HCT116 (cell line): ENCODE data around the gene MAN2A2. TPM values are rescaled to one million over a fixed set of nuclear protein-coding genes. Genes with fewer than 3 reads are reported as not detected.

ENCODE experiments used
- ATAC-seq: fragments of 200-7000 bp; cut with Tn5 transposase; 2 replicates; pipeline ENCODE4 v1.9.1; 2020; ENCODE audit warnings: mild to moderate bottlenecking, moderate library complexity
- BruUV-seq: library from RNA; stranded (reverse); fragments of 400-500 nt; replicated peaks from 2 replicates; lab custom pipeline; 2021; lab: Mats Ljungman, UMichigan
- CTCF ChIA-PET: fragments of 300-600 bp; sonication (Branson Sonifier 250); formaldehyde crosslinking; loops from one replicate; lab custom pipeline; 2021; ENCODE audit warnings: antibody characterized with exemption; lab: Charles Lee
- POLR2A ChIA-PET: fragments of 300-600, 350-600 bp; sonication (Branson Sonifier 250); formaldehyde crosslinking; loops from one replicate; lab custom pipeline; 2021; ENCODE audit warnings: antibody characterized with exemption; lab: Charles Lee
- RAD21 ChIA-PET, 2 experiments: fragments of 300-600 bp; sonication (Branson Sonifier 250); formaldehyde crosslinking; loops; one replicate each; lab custom pipeline; 2023; ENCODE audit warnings: low total read pairs in 2 of 2; ENCODE audit not compliant: uncharacterized antibody in 2 of 2, unreplicated experiment in 2 of 2, low non-redundant PET in 1 of 2; lab: Charles Lee
- DNase-seq: peaks from one replicate; pipeline ENCODE4 v3.0.0-alpha.2; 2010; ENCODE audit warnings: low read depth, low spot score
- H2AFZ ChIP-seq: fragments of 200-600 bp; shearing (Covaris generic), sonication (generic); 2 replicates; pipeline ENCODE4 v1.6.1; 2017; ENCODE audit warnings: low read depth, mixed run types, mixed read lengths, antibody characterized with exemption, low read length; ENCODE audit not compliant: poor library complexity, severe bottlenecking
- H3K27ac ChIP-seq: 2 replicates; pipeline ENCODE4 v1.5.1; 2012; ENCODE audit warnings: low read depth, low read length
- H3K27me3 ChIP-seq: fragments of 200-600 bp; sonication (generic); 2 replicates; pipeline ENCODE4 v1.6.1; 2016; ENCODE audit warnings: mixed run types, low read length, mixed read lengths; ENCODE audit not compliant: insufficient read depth
- H3K36me3 ChIP-seq, 2 experiments: fragments of 200-500 bp in 1 of 2; fragments of 200-600 bp in 1 of 2; sonication (Bioruptor generic) in 1 of 2; sonication (generic) in 1 of 2; 2 replicates each; pipeline versions ENCODE4 v1.5.1 to v1.6.1; 2014 to 2016; ENCODE audit warnings: low read length in 2 of 2, inconsistent platforms in 1 of 2, mixed read lengths in 1 of 2, mixed run types in 1 of 2; ENCODE audit not compliant: insufficient read depth in 2 of 2, control insufficient read depth in 1 of 2
- H3K4me1 ChIP-seq, 2 experiments: fragments of 200-600 bp in 1 of 2; sonication (generic) in 1 of 2; 2 replicates each; pipeline versions ENCODE4 v1.5.1 to v1.6.1; 2012 to 2017; ENCODE audit warnings: low read length in 2 of 2, inconsistent platforms in 1 of 2, mild to moderate bottlenecking in 1 of 2, mixed read lengths in 1 of 2, mixed run types in 1 of 2, moderate library complexity in 1 of 2; ENCODE audit not compliant: insufficient read depth in 2 of 2, control insufficient read depth in 1 of 2
- H3K4me2 ChIP-seq: fragments of 200-600 bp; sonication (generic); 2 replicates; pipeline ENCODE4 v1.6.1; 2017; ENCODE audit warnings: mixed run types, low read length, mixed read lengths
- H3K4me3 ChIP-seq, 2 experiments: fragments of 200-600 bp in 1 of 2; sonication (generic) in 1 of 2; replicated peaks in 1 of 2; 2 replicates each; pipeline ENCODE4 v1.5.1; 2011 to 2016; ENCODE audit warnings: low read length in 2 of 2, control low read depth in 1 of 2, low read depth in 1 of 2, mild to moderate bottlenecking in 1 of 2, mixed read lengths in 1 of 2, mixed run types in 1 of 2
- H3K79me2 ChIP-seq: fragments of 200-600 bp; sonication (generic); 2 replicates; pipeline ENCODE4 v1.6.1; 2017; ENCODE audit warnings: mild to moderate bottlenecking, mixed run types, low read length, moderate library complexity, mixed read lengths; ENCODE audit not compliant: insufficient read depth
- H3K9ac ChIP-seq: fragments of 200-600 bp; sonication (generic); 2 replicates; pipeline ENCODE4 v1.6.1; 2016; ENCODE audit warnings: low read length, mixed read lengths
- H3K9me2 ChIP-seq: fragments of 200-600 bp; sonication (generic), shearing (Covaris generic); 2 replicates; pipeline ENCODE4 v1.6.1; 2017; ENCODE audit warnings: mixed run types, mild to moderate bottlenecking, moderate library complexity; ENCODE audit not compliant: insufficient read depth
- H3K9me3 ChIP-seq, 2 experiments: fragments of 200-500 bp in 1 of 2; fragments of 200-600 bp in 1 of 2; sonication (Bioruptor generic) in 1 of 2; sonication (generic) in 1 of 2; 2 replicates each; pipeline ENCODE4 v1.6.1; 2014 to 2017; ENCODE audit warnings: low read length in 2 of 2, mixed read lengths in 2 of 2, inconsistent platforms in 1 of 2, low read depth in 1 of 2, mild to moderate bottlenecking in 1 of 2, mixed run types in 1 of 2, moderate library complexity in 1 of 2; ENCODE audit not compliant: control insufficient read depth in 1 of 2, insufficient read depth in 1 of 2
- H4K20me1 ChIP-seq: fragments of 200-600 bp; sonication (generic), shearing (Covaris generic); 2 replicates; pipeline ENCODE4 v1.6.1; 2017; ENCODE audit warnings: mixed run types, mild to moderate bottlenecking, moderate library complexity; ENCODE audit not compliant: insufficient read depth
- CBX3 ChIP-seq: IDR thresholded peaks from 2 replicates; pipeline ENCODE4 v1.6.1; 2012; ENCODE audit warnings: low read depth
- CTCF ChIP-seq, 3 experiments: fragments of 200-600 bp in 1 of 3; sonication (generic) in 1 of 3; IDR thresholded peaks in 2 of 3; conservative IDR thresholded peaks in 1 of 3; 2 replicates each; pipeline ENCODE4 v1.5.1; 2012 to 2017; ENCODE audit warnings: low read depth in 2 of 3, low read length in 2 of 3, antibody characterized with exemption in 1 of 3, borderline replicate concordance in 1 of 3, control low read depth in 1 of 3, mild to moderate bottlenecking in 1 of 3, mixed read lengths in 1 of 3, mixed run types in 1 of 3, moderate library complexity in 1 of 3; ENCODE audit not compliant: insufficient read depth in 1 of 3
- EGR1 ChIP-seq: IDR thresholded peaks from 2 replicates; pipeline ENCODE4 v1.6.1; 2012; ENCODE audit warnings: low read depth
- ELF1 ChIP-seq: IDR thresholded peaks from 2 replicates; pipeline ENCODE4 v1.6.1; 2012; ENCODE audit warnings: low read depth, borderline replicate concordance
- EZH2 ChIP-seq: fragments of 200-600 bp; sonication (generic); IDR thresholded peaks from 2 replicates; pipeline ENCODE4 v1.6.1; 2017; ENCODE audit warnings: antibody characterized with exemption, mixed run types
- EZH2phosphoT487 ChIP-seq: fragments of 200-600 bp; IDR thresholded peaks from 2 replicates; pipeline ENCODE4 v1.6.1; 2018; ENCODE audit warnings: antibody characterized with exemption, borderline replicate concordance
- FOSL1 ChIP-seq: IDR thresholded peaks from 2 replicates; pipeline ENCODE4 v1.6.1; 2012; ENCODE audit warnings: low read depth
- JUND ChIP-seq: IDR thresholded peaks from 2 replicates; pipeline ENCODE4 v1.6.1; 2012
- POLR2A ChIP-seq: IDR thresholded peaks from 2 replicates; pipeline ENCODE4 v1.7.0; 2011; ENCODE audit warnings: borderline replicate concordance; ENCODE audit not compliant: insufficient read depth, insufficient read length; ENCODE audit errors: extremely low read depth
- POLR2AphosphoS5 ChIP-seq: IDR thresholded peaks from 2 replicates; pipeline ENCODE4 v1.6.1; 2011; ENCODE audit warnings: mild to moderate bottlenecking, low read depth, low read length, moderate library complexity
- RAD21 ChIP-seq: IDR thresholded peaks from 2 replicates; pipeline ENCODE4 v1.6.1; 2012; ENCODE audit warnings: low read depth, mild to moderate bottlenecking
- SRF ChIP-seq: IDR thresholded peaks from 2 replicates; pipeline ENCODE4 v1.6.1; 2012; ENCODE audit warnings: low read depth
- TCF7L2 ChIP-seq: IDR thresholded peaks from 2 replicates; pipeline ENCODE4 v1.7.0; 2011; ENCODE audit warnings: borderline replicate concordance, inconsistent platforms; ENCODE audit not compliant: insufficient read depth, insufficient read length; ENCODE audit errors: extremely low read depth
- ZFX ChIP-seq: fragments of 450-650 bp; IDR thresholded peaks from 2 replicates; pipeline ENCODE4 v1.6.1; 2017
- intact Hi-C: fragments of 100-400 bp; cut with micrococcal nuclease; formaldehyde crosslinking; loops from 2 replicates; pipeline ENCODE4 v1.10.0; 2022
- total RNA-seq: library from RNA; stranded (reverse); gene quantifications from one replicate; pipeline ENCODE4 v1.2.1, GENCODE V29; 2021; ENCODE audit not compliant: unreplicated experiment
- TF ChIP-seq, protein P1 (sequence below): IDR thresholded peaks from 2 replicates; pipeline ENCODE4 v1.6.1; 2012
- TF ChIP-seq, protein P2 (sequence below): IDR thresholded peaks from 2 replicates; pipeline ENCODE4 v1.6.1; 2012

MAN2A2 gene
- total RNA-seq, 1 experiment from 2014 or later, result 44.9 TPM

GRCh38 chr15:90947577-90948357 is 44.7 kb downstream of the MAN2A2 start:
- Histone ChIP-seq H3K79me2 (no peaks in the 10 kb centered on the region), H3K9me2 (no peaks in the 10 kb centered on the region), H3K4me1 (peaks cover 0 to 8% of the 10 kb centered on the region in 2 experiments; a peak in 2 of 4 replicates), H4K20me1 (no peaks in the 10 kb centered on the region), H2AFZ (no peak overlapping the region), H3K9ac (no peak overlapping the region), H3K4me3 (no peak overlapping the region), H3K27me3 (no peaks in the 10 kb centered on the region), H3K4me2 (no peak overlapping the region), H3K27ac (no peak overlapping the region), H3K36me3 (peaks cover 36% of the 10 kb centered on the region in 2 experiments), H3K9me3 (no peaks in the 10 kb centered on the region)
- TF ChIP-seq JUND (no peak), EGR1 (no peak), SRF (no peak)
- CTCF ChIA-PET, result no interaction called here
- intact Hi-C loops, result no loop called here
- ATAC-seq (no peak), DNase-seq (no peak)
- POLR2A ChIA-PET, result interaction anchor here (0.7 kb wide), 1 partner anchor 13 kb away, joined by 3 read pairs; the partner anchor contains the start of gene UNC45A
- no TSS peak for BruUV-seq
- RAD21 ChIA-PET, result no interaction called here

GRCh38 chr15:90948506-90948905 is 45.4 kb downstream of the MAN2A2 start:
- intact Hi-C loops, result no loop called here
- H2AFZ ChIP-seq, result no peak overlapping the region
- no peaks in the 10 kb centered on the region for H3K27me3 ChIP-seq
- no peak overlapping the region for H3K9ac ChIP-seq
- DNase-seq (no peak), ATAC-seq (no peak)
- H3K9me2 ChIP-seq, result no peaks in the 10 kb centered on the region
- no peaks in the 10 kb centered on the region for H3K9me3 ChIP-seq
- no peak overlapping the region for H3K4me3 ChIP-seq
- no peak overlapping the region for H3K27ac ChIP-seq
- no peaks in the 10 kb centered on the region for H3K79me2 ChIP-seq
- H3K4me2 ChIP-seq, result no peak overlapping the region
- ChIA-PET CTCF (no interaction called here), POLR2A (interaction anchor here (0.7 to 1.5 kb wide), 2 partner anchors 13 to 14 kb away, joined by 3 to 4 read pairs; partner anchors contain the start of gene UNC45A), RAD21 (no interaction called here)
- peaks cover 30 to 41% of the 10 kb centered on the region in 2 experiments for H3K36me3 ChIP-seq
- H4K20me1 ChIP-seq, result no peaks in the 10 kb centered on the region
- peaks cover 0 to 8% of the 10 kb centered on the region in 2 experiments; a peak in 2 of 4 replicates for H3K4me1 ChIP-seq
- BruUV-seq, result no TSS peak
- TF ChIP-seq CTCF (IDR thresholded peaks at IDR 0.05 in 2 of 3, conservative IDR thresholded peaks at IDR 0.05 in 1 of 3; ENCODE audit: borderline replicate concordance in 1 of 3, insufficient read depth in 1 of 3, low read depth in 2 of 3, low read length in 2 of 3), result no peak
- TF ChIP-seq RAD21, result no peak
- no peak for TF ChIP-seq EZH2
- TF ChIP-seq ZFX, result no peak
- TF ChIP-seq JUND, result no peak
- TF ChIP-seq EZH2phosphoT487, result no peak
- no peak for TF ChIP-seq POLR2A
- TF ChIP-seq, protein P1, sequence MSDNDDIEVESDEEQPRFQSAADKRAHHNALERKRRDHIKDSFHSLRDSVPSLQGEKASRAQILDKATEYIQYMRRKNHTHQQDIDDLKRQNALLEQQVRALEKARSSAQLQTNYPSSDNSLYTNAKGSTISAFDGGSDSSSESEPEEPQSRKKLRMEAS, result no peak
- TF ChIP-seq FOSL1, result no peak
- no peak for TF ChIP-seq TCF7L2
- no peak for TF ChIP-seq CBX3
- no peak for TF ChIP-seq ELF1
- TF ChIP-seq, protein P2, sequence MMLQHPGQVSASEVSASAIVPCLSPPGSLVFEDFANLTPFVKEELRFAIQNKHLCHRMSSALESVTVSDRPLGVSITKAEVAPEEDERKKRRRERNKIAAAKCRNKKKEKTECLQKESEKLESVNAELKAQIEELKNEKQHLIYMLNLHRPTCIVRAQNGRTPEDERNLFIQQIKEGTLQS, result no peak
- no peak for TF ChIP-seq POLR2AphosphoS5
